SK-N-SH treated with all-trans-retinoic acid at 6 μM for 48 hours (cell line): ENCODE measurements around the gene C20orf204.

ENCODE experiments used
- CSRNP3 ChIP-seq: fragments of 250-450 bp; sonication (Bioruptor Pico); IDR thresholded peaks from 2 replicates; pipeline ENCODE4 v1.5.1; 2021; ENCODE audit warnings: mild to moderate bottlenecking, moderate library complexity
- RARB ChIP-seq: fragments of 250-450 bp; sonication (Bioruptor Pico); IDR thresholded peaks from 2 replicates; pipeline ENCODE4 v1.8.0; 2021; ENCODE audit warnings: mild to moderate bottlenecking, moderate library complexity
- ZC3H10 ChIP-seq: fragments of 250-450 bp; sonication (Bioruptor Pico); IDR thresholded peaks from 2 replicates; pipeline ENCODE4 v1.5.1; 2021; ENCODE audit warnings: mild to moderate bottlenecking, moderate library complexity

GRCh38 chr20:64043768-64044167, 7.8 kb downstream of the C20orf204 start:
- TF ChIP-seq ZC3H10 (CRISPR knock-in tag) (no peak), CSRNP3 (CRISPR knock-in tag) (no peak), RARB (CRISPR knock-in tag) (no peak)
